D341Med (cell line): Measurements from ENCODE around the gene EIF2S3.
"Not testable (repeated sequence)": the region's sequence is repeated elsewhere in the genome, so short reads cannot be mapped to it uniquely, and the experiment has no call there.

ENCODE experiments used
- DNase-seq: peaks from one replicate; pipeline ENCODE4 v3.0.0; 2012; ENCODE audit warnings: low spot score

Gene EIF2S3

GRCh38 chrX:24050522-24051318 is 4.0 kb upstream of the EIF2S3 start:
- not testable (repeated sequence) for DNase-seq

GRCh38 chrX:24055043-24055356 is 244 bp downstream of the EIF2S3 start:
- no peak for DNase-seq

- no peak for DNase-seq
Measured at GRCh38 chrX:24063488-24063887, 8.7 kb downstream of the EIF2S3 start.

DNA sequence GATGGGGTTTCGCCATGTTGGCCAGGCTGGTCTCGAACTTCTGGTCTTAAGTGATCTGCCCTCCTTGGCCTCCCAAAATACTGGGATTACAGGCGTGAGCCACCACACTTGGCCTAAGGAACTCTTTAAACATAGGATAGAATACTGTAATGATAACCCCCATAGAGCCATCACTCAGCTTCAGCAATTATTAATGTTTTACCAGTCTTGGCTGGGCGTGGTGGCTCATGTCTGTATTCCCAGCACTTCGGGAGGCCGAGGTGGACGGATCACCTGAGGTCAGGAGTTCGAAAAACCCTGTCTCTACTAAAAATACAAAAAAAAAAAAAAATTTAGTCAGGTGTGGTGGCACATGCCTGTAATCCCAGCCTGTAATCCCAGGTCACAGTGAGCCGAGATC is 15.1 kb downstream of the EIF2S3 start:
- no peak for DNase-seq

DNA sequence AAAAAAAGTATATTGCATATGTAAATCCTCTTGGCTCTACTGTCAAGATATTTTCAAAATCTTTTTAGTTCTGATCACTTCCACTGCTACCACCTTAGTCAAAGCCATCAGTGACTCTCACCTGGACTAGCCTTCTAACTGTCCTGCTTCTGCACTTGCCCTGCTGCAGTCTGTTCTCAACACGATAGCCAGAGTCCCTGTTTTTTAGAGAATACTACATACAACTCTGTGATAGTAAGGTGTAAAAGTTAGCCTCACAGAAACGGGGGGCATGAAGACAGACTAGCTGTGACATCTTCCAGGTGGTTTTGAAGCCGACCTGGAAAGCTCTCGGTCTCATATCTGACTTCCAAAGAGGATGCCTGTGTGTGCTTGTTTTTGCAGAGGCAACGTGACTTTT is 24.7 kb downstream of the EIF2S3 start:
- DNase-seq: no peak

DNA sequence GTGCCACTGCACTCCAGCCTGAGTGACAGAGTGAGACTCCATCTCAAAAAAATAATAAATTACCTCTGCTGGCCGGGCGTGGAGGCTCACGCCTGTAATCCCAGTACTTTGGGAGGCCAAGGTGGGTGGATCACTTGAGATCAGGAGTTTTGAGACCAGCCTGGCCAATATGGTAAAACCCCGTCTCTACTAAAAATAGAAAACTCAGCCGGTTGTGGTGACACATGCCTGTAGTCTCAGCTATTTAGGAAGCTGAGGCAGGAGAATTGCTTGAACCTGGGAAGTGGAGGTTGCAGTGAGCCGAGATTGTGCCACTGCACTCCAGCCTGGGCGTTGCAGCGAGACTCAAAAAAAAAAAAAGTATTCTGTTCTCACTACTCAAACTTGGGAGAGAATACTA is 25.5 kb downstream of the EIF2S3 start:
- DNase-seq: not testable (repeated sequence)

GRCh38 chrX:24080704-24081103 is 25.9 kb downstream of the EIF2S3 start:
- no peak for DNase-seq

DNA sequence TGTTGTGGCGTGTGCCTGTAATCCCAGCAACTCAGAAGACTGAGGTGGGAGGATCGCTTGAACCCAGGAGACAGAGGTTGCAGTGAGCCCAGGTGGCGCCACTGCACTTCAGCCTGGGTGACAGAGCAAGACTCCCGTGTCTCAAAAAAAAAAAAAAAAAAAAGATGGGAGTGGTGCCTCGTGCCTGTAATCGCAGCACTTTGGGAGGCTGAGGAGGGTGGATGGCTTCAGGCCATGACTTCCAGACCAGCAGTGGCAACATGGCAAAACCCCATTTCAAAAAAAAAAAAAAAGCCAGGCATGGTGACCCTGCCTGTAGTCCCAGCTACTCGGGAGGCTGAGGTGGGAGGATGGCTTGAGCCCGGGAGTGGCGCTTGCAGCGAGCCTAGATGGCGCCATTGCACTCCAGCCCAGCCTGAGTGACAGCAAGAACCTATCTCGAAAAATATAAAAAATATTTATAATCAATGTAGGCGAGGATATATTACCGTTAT is 27.0 kb downstream of the EIF2S3 start:
- DNase-seq: peak; percentile 47

DNA sequence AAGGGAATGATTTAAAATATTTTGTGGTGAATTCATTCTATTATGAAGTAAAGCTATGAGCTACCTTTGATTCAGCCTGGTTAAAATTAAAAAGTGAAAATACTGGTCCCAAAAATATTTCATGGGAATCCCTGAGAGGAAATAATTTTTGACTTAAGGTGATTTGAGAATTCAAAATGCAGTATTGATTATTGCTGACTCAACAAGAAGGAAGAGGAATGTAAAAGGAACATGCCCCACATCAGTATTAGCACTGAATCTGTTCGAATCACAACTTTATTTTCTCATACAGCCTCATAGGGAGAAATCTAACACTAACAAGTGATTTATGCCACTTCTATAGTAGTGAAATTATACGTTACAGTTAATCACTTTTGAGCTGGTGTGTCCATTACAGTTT is 27.7 kb downstream of the EIF2S3 start:
- no peak for DNase-seq

DNA sequence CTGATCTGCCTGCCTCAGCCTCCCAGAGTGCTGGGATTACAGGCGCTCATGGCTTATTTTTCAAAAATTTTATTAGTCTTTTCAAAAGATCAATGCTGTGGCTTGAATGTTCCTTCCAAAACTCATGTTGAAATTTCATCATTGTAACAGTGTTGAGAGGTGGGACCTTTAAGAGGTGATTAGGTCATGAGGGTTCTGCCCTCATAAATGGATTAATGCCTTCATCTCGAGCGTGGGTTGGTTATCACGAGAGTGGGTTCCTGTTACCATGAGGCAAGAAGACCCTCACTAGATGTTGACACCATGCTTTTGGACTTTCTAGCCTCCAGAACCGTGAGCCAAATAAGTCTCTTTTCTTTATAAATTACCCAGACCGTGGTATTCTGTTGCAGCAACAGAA is 30.3 kb downstream of the EIF2S3 start:
- DNase-seq: no peak

GRCh38 chrX:24090300-24091200 is 35.8 kb downstream of the EIF2S3 start:
- DNase-seq: no peak

DNA sequence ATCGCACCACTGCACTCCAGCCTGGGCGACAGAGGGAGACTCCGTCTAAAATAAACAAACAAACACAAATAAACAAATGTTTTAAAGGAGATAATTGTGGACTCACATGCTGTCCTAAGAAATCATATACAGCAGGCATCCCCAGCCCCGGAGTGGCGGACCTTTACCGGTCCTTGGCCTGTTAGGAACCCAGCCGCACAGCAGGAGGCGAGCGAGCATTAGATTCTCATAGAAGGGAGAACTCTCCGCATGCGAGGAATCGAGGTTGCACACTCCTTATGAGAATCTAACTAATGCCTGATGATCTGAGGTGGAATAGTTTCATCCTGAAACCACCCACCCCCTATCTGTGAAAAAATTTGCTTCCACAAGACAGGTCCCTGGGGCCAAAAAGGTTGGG is 39.0 kb downstream of the EIF2S3 start:
- DNase-seq: no peak

- no peak for DNase-seq
Measured at GRCh38 chrX:24097741-24098260, 43.0 kb downstream of the EIF2S3 start.

DNA sequence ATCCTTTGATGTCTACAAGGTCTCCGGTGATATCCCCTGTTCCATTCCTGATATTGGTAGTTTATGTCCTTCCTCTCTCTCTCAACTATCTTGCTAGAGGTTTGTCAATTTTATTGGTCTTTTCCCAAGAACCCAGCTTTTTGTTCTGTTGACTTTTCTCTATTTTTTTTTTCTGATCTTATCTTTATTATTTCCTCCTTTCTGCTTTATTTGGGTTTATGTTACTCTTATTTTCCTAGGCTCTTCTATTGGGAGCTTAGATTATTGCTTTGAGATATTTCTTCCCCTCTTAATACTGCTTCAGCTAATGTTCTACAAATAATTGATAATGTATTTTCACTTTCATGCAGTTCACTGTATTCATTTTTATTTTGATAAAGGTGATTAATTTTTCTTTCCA is 44.2 kb downstream of the EIF2S3 start:
- no peak for DNase-seq

- no peak for DNase-seq
Measured at GRCh38 chrX:24099394-24099793, 44.6 kb downstream of the EIF2S3 start.

DNA sequence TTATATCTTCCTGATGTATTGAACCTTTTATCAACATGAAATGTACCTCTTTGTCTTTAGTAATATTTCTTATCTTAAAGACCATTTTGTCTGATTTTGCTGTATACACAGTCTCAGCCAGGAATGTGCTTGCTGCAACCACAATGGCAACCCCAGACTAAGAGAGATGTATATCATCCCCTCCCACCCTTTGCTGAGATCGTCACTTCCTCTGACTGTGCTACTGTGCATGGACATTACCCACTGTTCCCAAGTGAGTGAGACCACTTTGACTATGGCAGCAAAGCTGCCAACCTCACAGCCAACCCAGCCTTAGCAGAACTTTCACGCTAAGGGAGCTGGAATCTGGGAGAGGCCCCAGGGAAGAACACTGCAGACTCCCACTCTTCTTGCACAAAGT is 46.0 kb downstream of the EIF2S3 start:
- no peak for DNase-seq

GRCh38 chrX:24110069-24110468 is 55.3 kb downstream of the EIF2S3 start:
- DNase-seq: no peak

GRCh38 chrX:24113181-24113580 is 58.4 kb downstream of the EIF2S3 start:
- no peak for DNase-seq

- DNase-seq: no peak
Measured at GRCh38 chrX:24117258-24117657, 62.5 kb downstream of the EIF2S3 start.

- DNase-seq: no peak
Measured at GRCh38 chrX:24124244-24124799, 69.6 kb downstream of the EIF2S3 start.

GRCh38 chrX:24125028-24125612 is 70.4 kb downstream of the EIF2S3 start:
- DNase-seq: no peak
